GM21367 (cell line): ENCODE results near the gene UMPS.
"Not testable (repeated sequence)": the region's sequence is repeated elsewhere in the genome, so short reads cannot be mapped to it uniquely, and the experiment has no call there.

ENCODE experiments used
- ATAC-seq: cut with Tn5 transposase; IDR thresholded peaks from one replicate; pipeline ENCODE4 v1.9.1; 2021; ENCODE audit not compliant: unreplicated experiment

The UMPS gene

GRCh38 chr3:124777762-124778470 lies 47.7 kb downstream of the UMPS start:
- ATAC-seq, result no peak

DNA sequence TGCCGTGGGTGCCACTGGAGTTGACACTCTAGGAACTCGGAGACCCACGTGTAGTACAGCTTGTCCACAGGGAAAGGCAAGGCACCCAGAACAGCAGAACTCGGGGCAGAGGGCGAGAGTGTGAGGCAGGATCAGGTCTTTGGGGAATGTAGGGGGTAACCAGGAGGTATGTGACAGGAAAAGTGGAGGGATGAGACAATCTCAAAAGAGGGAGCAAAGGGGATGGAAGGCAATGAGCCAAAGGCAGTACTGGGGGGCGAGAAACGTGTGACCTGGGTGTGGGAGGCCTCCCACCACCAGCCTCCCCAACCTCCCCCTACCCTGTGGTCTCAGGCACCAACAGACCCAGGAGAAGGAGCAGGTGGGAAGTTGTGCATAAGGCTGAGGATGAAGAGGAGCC lies 48.9 kb downstream of the UMPS start:
- no peak for ATAC-seq

GRCh38 chr3:124779751-124780191 lies 49.5 kb downstream of the UMPS start:
- no peak for ATAC-seq

GRCh38 chr3:124780356-124780755 lies 50.1 kb downstream of the UMPS start:
- ATAC-seq, result no peak

- no peak for ATAC-seq
Observed at GRCh38 chr3:124780761-124781475, 50.7 kb downstream of the UMPS start.

DNA sequence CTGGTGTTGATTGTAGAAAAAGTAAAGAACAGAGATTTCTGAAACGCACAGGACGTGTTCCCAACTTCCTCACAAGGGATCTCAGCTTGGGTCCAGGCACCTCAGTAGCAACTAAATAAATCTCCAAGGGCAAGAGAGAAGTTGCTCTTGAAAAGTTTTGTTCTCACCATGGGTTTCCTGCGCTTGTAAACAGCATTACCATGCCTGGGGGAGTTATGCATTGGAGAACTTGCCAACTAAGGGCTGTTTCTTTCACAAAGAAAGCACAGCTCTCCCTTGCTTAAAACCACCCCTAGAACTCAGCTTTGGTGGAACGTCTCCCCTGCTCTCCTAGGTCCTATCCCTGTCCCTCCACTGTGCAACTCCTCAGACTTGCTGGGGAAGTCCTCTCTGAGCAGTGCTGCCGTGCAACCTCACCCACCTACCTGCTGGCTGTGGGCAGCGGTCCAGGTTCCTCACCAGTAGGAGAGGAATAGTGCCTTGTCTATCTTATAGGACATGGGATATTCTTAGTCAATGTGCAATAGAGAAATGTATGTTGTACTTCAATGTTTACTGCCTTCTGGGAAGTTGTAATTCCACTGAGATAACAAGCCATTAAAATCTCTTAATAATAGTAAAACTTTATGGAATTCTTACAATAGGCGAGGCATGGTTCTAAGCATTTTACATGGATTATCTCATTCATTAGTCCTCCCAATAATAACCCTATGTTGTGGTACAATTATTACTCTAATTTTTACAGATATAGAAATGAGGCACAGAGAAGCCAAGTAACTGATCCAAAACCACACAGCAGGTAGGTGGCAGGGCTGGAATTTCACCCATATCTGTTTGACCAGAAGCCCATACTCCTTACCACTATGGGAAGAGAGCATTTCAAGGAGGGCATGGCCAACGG lies 51.5 kb downstream of the UMPS start:
- no peak for ATAC-seq

- ATAC-seq, result not testable (repeated sequence)
Observed at GRCh38 chr3:124782377-124782712, 52.1 kb downstream of the UMPS start.

DNA sequence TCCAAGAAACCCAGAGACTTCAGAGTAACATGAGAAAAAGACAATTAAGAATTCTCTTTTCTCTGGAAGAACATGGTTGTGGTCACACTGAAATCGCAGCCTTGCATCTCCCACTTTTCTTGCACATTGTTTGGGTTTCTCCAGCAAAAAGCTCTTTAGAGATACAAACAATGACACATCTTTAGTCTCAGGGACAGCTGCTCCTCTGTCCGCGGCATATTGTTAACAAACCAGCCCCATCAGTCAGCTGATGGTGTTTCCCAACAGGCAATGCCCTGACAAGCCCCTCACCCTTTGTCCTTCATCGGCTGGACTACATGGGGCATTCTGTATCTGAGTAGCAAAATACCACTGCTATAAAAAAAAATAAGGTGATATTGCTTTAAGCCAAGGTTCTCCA lies 53.4 kb downstream of the UMPS start:
- no peak for ATAC-seq

DNA sequence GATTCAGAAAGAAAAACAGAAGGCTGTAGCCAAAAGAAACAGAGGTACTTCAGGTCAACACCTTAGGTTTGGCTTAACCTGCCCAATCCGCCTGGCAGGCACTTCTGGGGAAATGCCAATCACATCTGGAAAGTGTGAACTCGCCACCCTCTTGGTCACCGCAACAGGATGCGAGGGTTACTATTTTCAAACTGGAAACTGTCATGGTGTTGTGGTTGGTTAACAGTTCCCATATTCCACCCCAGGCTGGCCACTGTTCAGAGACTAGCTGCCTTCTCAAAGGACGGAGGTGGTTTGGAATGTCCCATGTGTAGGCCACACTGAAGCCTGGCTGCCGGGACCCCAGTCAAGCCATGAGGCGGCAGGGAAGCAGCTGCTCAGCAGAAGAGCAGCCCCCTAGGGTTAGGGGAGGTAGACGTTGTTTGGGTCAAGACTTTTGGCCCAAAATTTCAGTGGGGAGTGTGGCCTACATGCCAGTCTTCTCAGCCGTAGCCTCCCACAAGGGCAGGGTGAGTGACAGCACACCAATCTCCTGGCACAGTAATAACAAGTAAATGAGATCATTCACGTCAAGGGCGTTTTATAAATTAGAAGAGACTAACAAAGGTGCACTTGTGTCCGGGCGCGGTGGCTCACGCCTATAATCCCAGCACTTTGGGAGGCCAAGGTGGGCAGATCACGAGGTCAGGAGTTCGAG lies 54.6 kb downstream of the UMPS start:
- ATAC-seq, result no peak

- no peak for ATAC-seq
Observed at GRCh38 chr3:124785973-124786372, 55.7 kb downstream of the UMPS start.

GRCh38 chr3:124786511-124787241 lies 56.4 kb downstream of the UMPS start:
- ATAC-seq, result no peak

DNA sequence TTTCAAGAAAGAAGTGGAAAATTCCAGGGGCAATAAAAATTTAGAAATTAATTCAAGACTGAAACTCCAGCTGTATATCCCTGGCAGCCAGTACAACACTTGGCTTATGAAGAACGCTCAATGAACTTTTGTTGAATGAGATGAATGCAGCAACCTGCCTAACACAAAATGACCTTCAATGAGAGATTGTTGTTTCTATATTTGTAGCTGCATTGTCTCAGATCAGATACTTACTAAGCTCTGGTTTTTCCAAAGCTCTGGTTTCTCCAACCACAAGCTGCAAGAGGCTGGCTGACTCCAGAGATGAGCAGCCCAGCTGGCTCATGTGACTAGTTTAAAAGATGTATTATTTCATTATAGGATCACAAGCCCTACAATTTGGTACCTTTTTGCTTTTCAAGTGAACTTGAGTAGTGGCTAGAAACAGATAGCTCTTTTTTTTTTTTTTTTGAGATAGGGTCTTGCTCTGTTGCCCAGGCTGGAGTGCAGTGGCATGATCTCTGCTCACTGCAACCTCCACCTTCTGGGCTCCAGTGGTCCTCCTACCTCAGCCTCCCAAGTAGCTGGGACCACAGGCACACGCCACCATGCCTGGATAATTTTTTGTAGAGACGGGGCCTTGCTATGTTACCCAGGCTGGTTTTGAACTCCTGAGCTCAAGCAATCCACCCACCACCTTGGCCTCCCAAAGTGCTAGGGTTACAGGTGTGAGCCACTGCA lies 57.4 kb downstream of the UMPS start:
- ATAC-seq, result no peak

DNA sequence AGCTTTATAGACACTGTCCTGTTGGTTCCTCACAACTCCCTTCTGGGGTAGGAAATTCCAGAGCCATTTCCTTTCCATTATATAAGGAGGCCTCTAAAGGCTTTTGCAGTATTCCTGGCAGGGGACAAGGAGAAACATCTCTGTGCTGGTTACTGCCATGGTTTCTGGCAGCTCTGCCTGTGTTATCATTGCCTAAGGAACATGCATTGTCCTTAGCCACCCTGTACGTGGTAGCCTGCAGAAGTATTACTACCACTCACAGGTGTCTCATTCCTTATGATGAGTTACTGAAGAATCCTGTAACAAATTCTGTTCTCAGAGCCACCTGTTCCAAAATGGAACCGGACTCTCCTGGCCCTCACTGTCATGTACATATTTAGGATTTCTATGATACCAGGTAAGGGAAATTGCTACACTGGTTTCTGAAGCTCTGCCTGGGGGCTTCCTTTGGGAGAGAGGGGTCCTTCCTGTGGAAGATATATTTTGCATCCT lies 58.0 kb downstream of the UMPS start:
- no peak for ATAC-seq

- ATAC-seq, result not testable (repeated sequence)
Observed at GRCh38 chr3:124789103-124789502, 58.9 kb downstream of the UMPS start.

GRCh38 chr3:124791142-124791541 lies 60.9 kb downstream of the UMPS start:
- no peak for ATAC-seq

- no peak for ATAC-seq
Observed at GRCh38 chr3:124791639-124792151, 61.4 kb downstream of the UMPS start.

DNA sequence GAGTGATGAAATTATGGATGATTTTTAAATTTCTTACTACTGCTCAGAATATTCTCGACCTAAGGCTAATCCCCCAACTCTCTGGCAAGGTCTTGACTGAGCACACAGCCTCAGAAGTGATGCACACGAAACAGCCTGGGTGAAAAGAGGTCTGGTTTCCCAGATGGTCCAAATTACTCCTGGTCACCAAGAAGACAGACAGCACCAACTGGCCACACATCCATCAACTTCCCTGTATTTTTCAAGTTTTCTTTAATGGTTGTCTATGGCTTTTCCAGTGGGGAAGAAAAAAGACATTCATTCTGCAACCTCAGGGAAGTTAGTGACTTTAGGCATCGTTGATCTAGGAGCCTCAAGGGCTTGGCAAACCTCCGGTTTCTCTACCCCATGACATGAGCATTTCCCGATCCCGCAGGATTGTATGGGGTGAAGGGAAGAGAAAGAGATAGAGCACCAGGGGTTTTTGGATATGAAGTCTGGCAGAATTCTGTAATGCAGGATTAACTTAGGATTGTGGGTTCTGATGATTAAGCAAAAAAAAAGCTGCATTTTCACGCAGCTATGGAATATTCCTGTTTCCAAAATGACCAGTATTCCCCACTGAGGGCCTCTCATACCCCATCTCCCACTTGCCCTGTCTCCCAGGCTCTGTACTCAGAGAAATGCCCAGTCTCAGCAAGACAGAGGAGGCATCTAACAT lies 62.2 kb downstream of the UMPS start:
- no peak for ATAC-seq

- ATAC-seq, result no peak
Observed at GRCh38 chr3:124793054-124793739, 62.9 kb downstream of the UMPS start.
